H1 (cell line): Measurements from ENCODE around the gene MRPL36. TPM values are rescaled to one million over a fixed set of nuclear protein-coding genes. Genes with fewer than 3 reads are reported as not detected.

Source experiments
- CTCF ChIA-PET: fragments of 300-600 bp; sonication (Branson Sonifier 250); formaldehyde crosslinking; loops from one replicate; lab custom pipeline; 2021; ENCODE audit not compliant: partially characterized antibody; lab: Charles Lee
- POLR2A ChIA-PET: fragments of 300-600 bp; sonication (Branson Sonifier 250); formaldehyde crosslinking; loops from one replicate; lab custom pipeline; 2021; ENCODE audit warnings: inconsistent platforms; ENCODE audit not compliant: partially characterized antibody; lab: Charles Lee
- DNase-seq, 2 experiments: peaks; one replicate each; pipeline versions ENCODE4 v3.0.0 to v3.0.0-alpha.2; 2010 to 2022; ENCODE audit warnings: low spot score in 2 of 2, low read depth in 1 of 2, mixed read lengths in 1 of 2
- FAIRE-seq: peaks from 2 replicates; lab custom pipeline; 2011; peaks lifted over from hg19 to GRCh38; lab: Jason Lieb, UNC
- H2AFZ ChIP-seq: 2 replicates; pipeline ENCODE4 v1.8.1; 2012; ENCODE audit warnings: low read length, inconsistent platforms
- H2AK5ac ChIP-seq: 2 replicates; pipeline ENCODE4 v1.6.1; 2013; ENCODE audit warnings: low read depth, low read length
- H2BK120ac ChIP-seq: replicated peaks from 2 replicates; pipeline ENCODE3; 2013; ENCODE audit warnings: low read depth, low read length, inconsistent platforms
- H2BK12ac ChIP-seq: 2 replicates; pipeline ENCODE4 v1.6.1; 2013; ENCODE audit warnings: low read depth, low read length
- H2BK15ac ChIP-seq: 2 replicates; pipeline ENCODE4 v1.6.1; 2013; ENCODE audit warnings: low read length
- H2BK20ac ChIP-seq: 2 replicates; pipeline ENCODE4 v1.6.1; 2013; ENCODE audit warnings: low read length
- H2BK5ac ChIP-seq: 2 replicates; pipeline ENCODE4 v1.6.1; 2013; ENCODE audit warnings: low read depth, low read length
- H3K14ac ChIP-seq: 2 replicates; pipeline ENCODE4 v1.6.1; 2013; ENCODE audit warnings: inconsistent platforms; ENCODE audit not compliant: insufficient read length
- H3K18ac ChIP-seq: 2 replicates; pipeline ENCODE4 v1.6.1; 2013; ENCODE audit warnings: low read length; ENCODE audit errors: extremely low read depth
- H3K23ac ChIP-seq: 2 replicates; pipeline ENCODE4 v1.6.1; 2013; ENCODE audit warnings: inconsistent platforms; ENCODE audit not compliant: insufficient read length
- H3K23me2 ChIP-seq: 2 replicates; pipeline ENCODE4 v1.6.1; 2013; ENCODE audit warnings: low read depth, low read length
- H3K27ac ChIP-seq: 2 replicates; pipeline ENCODE4 v1.6.1; 2011; ENCODE audit warnings: low read depth, low read length, inconsistent platforms
- H3K27me3 ChIP-seq, 4 experiments: replicated peaks in 1 of 4; 1 replicate in 1 of 4; 2 replicates in 3 of 4; pipeline versions ENCODE4 v1.6.1 to v1.8.1; 2011 to 2013; ENCODE audit warnings: low read length in 3 of 4, mild to moderate bottlenecking in 3 of 4, inconsistent platforms in 2 of 4, mixed read lengths in 2 of 4, moderate library complexity in 1 of 4; ENCODE audit not compliant: control insufficient read depth in 3 of 4, insufficient read depth in 3 of 4; ENCODE audit errors: extremely low read depth in 1 of 4
- H3K36me3 ChIP-seq, 4 experiments: 2 replicates each; pipeline versions ENCODE4 v1.6.1 to v1.8.1; 2011 to 2013; ENCODE audit warnings: mild to moderate bottlenecking in 4 of 4, low read length in 3 of 4, moderate library complexity in 2 of 4, control low read depth in 1 of 4, inconsistent platforms in 1 of 4; ENCODE audit not compliant: insufficient read depth in 4 of 4, control insufficient read depth in 2 of 4
- H3K4ac ChIP-seq: replicated peaks from 2 replicates; pipeline ENCODE3; 2013; ENCODE audit warnings: low read length, low read depth, mixed read lengths, inconsistent platforms; ENCODE audit not compliant: insufficient read length
- H3K4me1 ChIP-seq, 4 experiments: replicated peaks in 1 of 4; 1 replicate in 1 of 4; 2 replicates in 3 of 4; pipeline versions ENCODE4 v1.6.1 to v1.8.1; 2011 to 2013; ENCODE audit warnings: low read length in 3 of 4, inconsistent platforms in 2 of 4, mixed read lengths in 1 of 4; ENCODE audit not compliant: insufficient read depth in 4 of 4, control insufficient read depth in 3 of 4
- H3K4me2 ChIP-seq, 2 experiments: 2 replicates each; pipeline versions ENCODE4 v1.6.1 to v1.8.1; 2011 to 2013; ENCODE audit warnings: low read depth in 2 of 2, low read length in 2 of 2, control low read depth in 1 of 2, inconsistent platforms in 1 of 2, mild to moderate bottlenecking in 1 of 2; ENCODE audit not compliant: insufficient read depth in 1 of 2
- H3K4me3 ChIP-seq, 4 experiments: fragments of 200-600, 300-600 bp in 1 of 4; sonication (generic), shearing (Covaris generic), sonication (Bioruptor Twin) in 1 of 4; 2 replicates each; pipeline versions ENCODE4 v1.5.1 to v1.8.1; 2011 to 2016; ENCODE audit warnings: low read length in 4 of 4, low read depth in 3 of 4, control low read depth in 2 of 4, inconsistent platforms in 2 of 4, mild to moderate bottlenecking in 2 of 4, mixed read lengths in 1 of 4, moderate library complexity in 1 of 4; ENCODE audit not compliant: insufficient read depth in 2 of 4; ENCODE audit errors: extremely low read depth in 1 of 4
- H3K56ac ChIP-seq: replicated peaks from 2 replicates; pipeline ENCODE3; 2013; ENCODE audit warnings: low read depth, mild to moderate bottlenecking, mixed read lengths, low read length, inconsistent platforms; ENCODE audit not compliant: insufficient read length
- H3K79me1 ChIP-seq: 2 replicates; pipeline ENCODE4 v1.6.1; 2013; ENCODE audit warnings: low read depth, low read length, control low read depth
- H3K79me2 ChIP-seq, 2 experiments: 2 replicates each; pipeline versions ENCODE4 v1.6.1 to v1.8.1; 2012 to 2013; ENCODE audit warnings: low read length in 2 of 2, mild to moderate bottlenecking in 2 of 2, inconsistent platforms in 1 of 2; ENCODE audit not compliant: insufficient read depth in 2 of 2, control insufficient read depth in 1 of 2
- H3K9ac ChIP-seq, 4 experiments: replicated peaks in 1 of 4; 1 replicate in 1 of 4; 2 replicates in 3 of 4; pipeline versions ENCODE4 v1.6.1 to v1.8.1; 2011 to 2013; ENCODE audit warnings: low read depth in 3 of 4, low read length in 3 of 4, control low read depth in 2 of 4, mild to moderate bottlenecking in 2 of 4, moderate library complexity in 2 of 4, inconsistent platforms in 1 of 4; ENCODE audit errors: extremely low read depth in 1 of 4
- H3K9me3 ChIP-seq, 2 experiments: 2 replicates each; pipeline versions ENCODE4 v1.6.1 to v1.8.1; 2012 to 2013; ENCODE audit warnings: mild to moderate bottlenecking in 2 of 2, moderate library complexity in 2 of 2, control low read depth in 1 of 2, inconsistent platforms in 1 of 2, low read depth in 1 of 2, low read length in 1 of 2, mixed read lengths in 1 of 2; ENCODE audit not compliant: insufficient read depth in 2 of 2
- H4K20me1 ChIP-seq, 2 experiments: replicated peaks in 1 of 2; 2 replicates each; pipeline versions ENCODE3 to v1.8.1; 2011 to 2013; ENCODE audit warnings: inconsistent platforms in 2 of 2, low read length in 2 of 2, mild to moderate bottlenecking in 1 of 2; ENCODE audit not compliant: insufficient read depth in 2 of 2, control insufficient read depth in 1 of 2
- H4K5ac ChIP-seq: 2 replicates; pipeline ENCODE4 v1.6.1; 2013; ENCODE audit warnings: low read length, low read depth, mixed read lengths, inconsistent platforms; ENCODE audit not compliant: insufficient read length
- H4K8ac ChIP-seq: 2 replicates; pipeline ENCODE4 v1.8.0; 2013; ENCODE audit warnings: mild to moderate bottlenecking, moderate library complexity, low read length, inconsistent platforms; ENCODE audit not compliant: insufficient read depth; ENCODE audit errors: extremely low read depth
- H4K91ac ChIP-seq: replicated peaks from 2 replicates; pipeline ENCODE3; 2013; ENCODE audit warnings: low read length, mixed read lengths, inconsistent platforms; ENCODE audit not compliant: insufficient read length
- BACH1 ChIP-seq: IDR thresholded peaks from 2 replicates; pipeline ENCODE4 v1.6.1; 2012; ENCODE audit warnings: low read length, improper control_type of control experiment
- BCL11A ChIP-seq, 2 experiments: IDR thresholded peaks; one replicate each; pipeline ENCODE4 v1.6.1; 2011; ENCODE audit warnings: low read depth in 2 of 2, low read length in 2 of 2, mild to moderate bottlenecking in 2 of 2
- CBX8 ChIP-seq: fragments of 300-800, 300-1000 bp; sonication (generic); IDR thresholded peaks from 2 replicates; pipeline ENCODE4 v1.7.1; 2016; ENCODE audit warnings: low read depth, low read length, borderline replicate concordance
- CEBPB ChIP-seq: IDR thresholded peaks from 2 replicates; pipeline ENCODE4 v1.6.1; 2012; ENCODE audit warnings: low read depth, low read length
- CREB1 ChIP-seq: IDR thresholded peaks from 2 replicates; pipeline ENCODE4 v1.6.1; 2012; ENCODE audit warnings: inconsistent platforms
- EGR1 ChIP-seq: IDR thresholded peaks from 2 replicates; pipeline ENCODE4 v1.6.1; 2011; ENCODE audit warnings: low read depth, low read length, borderline replicate concordance
- JUND ChIP-seq: IDR thresholded peaks from 2 replicates; pipeline ENCODE4 v1.6.1; 2011; ENCODE audit warnings: mild to moderate bottlenecking, improper control_type of control experiment, low read length
- KDM1A ChIP-seq: fragments of 200-600, 300-600 bp; sonication (generic); IDR thresholded peaks from 2 replicates; pipeline ENCODE4 v1.7.1; 2016; ENCODE audit warnings: mild to moderate bottlenecking, low read length, borderline replicate concordance
- POU5F1 ChIP-seq: IDR thresholded peaks from 2 replicates; pipeline ENCODE4 v1.6.1; 2011; ENCODE audit warnings: low read depth, mild to moderate bottlenecking, low read length, moderate library complexity
- SIRT6 ChIP-seq: IDR thresholded peaks from one replicate; pipeline ENCODE4 v1.7.1; 2012; ENCODE audit warnings: low read length, inconsistent platforms
- SRF ChIP-seq: IDR thresholded peaks from 2 replicates; pipeline ENCODE4 v1.6.1; 2011; ENCODE audit warnings: mild to moderate bottlenecking, low read depth, low read length, moderate library complexity
- SUZ12 ChIP-seq: fragments of 200-600 bp; sonication (generic); IDR thresholded peaks from 2 replicates; pipeline ENCODE4 v1.6.1; 2012; ENCODE audit warnings: mild to moderate bottlenecking, inconsistent platforms, low read length, moderate library complexity, mixed read lengths
- TAF1 ChIP-seq: IDR thresholded peaks from 2 replicates; pipeline ENCODE4 v1.6.1; 2011; ENCODE audit warnings: mild to moderate bottlenecking, low read depth, low read length
- WGBS, 2 experiments: shearing (Covaris generic) in 1 of 2; methylation state at CpG; one replicate each; pipeline versions ENCODE4 v1.1.6 to v1.1.7; 2013 to 2015; ENCODE audit warnings: low lambda C conversion rate in 2 of 2, mixed read lengths in 2 of 2, inconsistent platforms in 1 of 2, low coverage in 1 of 2, missing lambda C conversion rate in 1 of 2; ENCODE audit not compliant: insufficient replicate concordance in 2 of 2, insufficient coverage in 1 of 2, insufficient read length in 1 of 2; ENCODE audit errors: extremely low coverage in 1 of 2, missing lambda C conversion rate in 1 of 2; 5-methylcytosine and 5-hydroxymethylcytosine counted together
- polyA plus RNA-seq, 7 experiments: library from polyadenylated mRNA; depleted of rRNA in 3 of 7; stranded (reverse) in 5 of 7; unstranded in 2 of 7; fragments of >200 nt in 5 of 7; fragments of 200-250 nt in 2 of 7; gene quantifications; 1 replicate in 5 of 7; 2 replicates in 1 of 7; 4 replicates in 1 of 7; pipeline versions ENCODE4 v1.2.1 to v1.2.3, GENCODE V29; 2011 to 2013; ENCODE audit warnings: missing spikeins in 2 of 7, mixed read lengths in 2 of 7
- total RNA-seq: library from RNA; stranded (reverse); fragmentation: NEBNext Ultra II Directional; extraction: Animal tissue kit (Norgen Biotek cat#: 25700); gene quantifications from 2 replicates; pipeline ENCODE4 v1.2.1, GENCODE V29; 2021
- TF ChIP-seq, protein P1 (sequence below): IDR thresholded peaks from 2 replicates; pipeline ENCODE4 v1.6.1; 2012; ENCODE audit warnings: inconsistent platforms

Gene MRPL36
- total and polyA plus RNA-seq, 2 of the 8 experiments (the other 6 are each of a cell fraction or from before 2014, with no cell fraction given), result 56.3 to 81.5 TPM

GRCh38 chr5:1779782-1780613, 19.6 kb downstream of the MRPL36 start:
- Histone ChIP-seq H3K23me2 (no peaks in the 10 kb centered on the region), H3K14ac (no peak overlapping the region), H4K5ac (no peak overlapping the region), H2BK5ac (no peak overlapping the region), H2BK20ac (no peak overlapping the region), H3K27me3 (no peaks in the 10 kb centered on the region), H3K4me2 (no peak overlapping the region), H3K56ac (no peak overlapping the region), H3K9ac (no peak overlapping the region), H4K91ac (no peak overlapping the region), H3K4me3 (no peak overlapping the region), H3K79me2 (no peaks in the 10 kb centered on the region), H2AFZ (no peak overlapping the region), H2BK12ac (no peak overlapping the region), H2BK15ac (no peak overlapping the region), H4K8ac (no peak overlapping the region; the same call in 1 of the 2 replicates), H2BK120ac (no peak overlapping the region), H3K79me1 (no peaks in the 10 kb centered on the region), H3K9me3 (no peaks in the 10 kb centered on the region), H3K18ac (no peak overlapping the region), H3K23ac (no peak overlapping the region), H4K20me1 (peaks cover 0 to 3% of the 10 kb centered on the region in 2 experiments), H3K4ac (no peak overlapping the region), H2AK5ac (no peak overlapping the region), H3K36me3 (no peaks in the 10 kb centered on the region), H3K27ac (no peak overlapping the region), H3K4me1 (no peaks in the 10 kb centered on the region)
- TF ChIP-seq CBX8, result no peak
- TF ChIP-seq, protein P1, sequence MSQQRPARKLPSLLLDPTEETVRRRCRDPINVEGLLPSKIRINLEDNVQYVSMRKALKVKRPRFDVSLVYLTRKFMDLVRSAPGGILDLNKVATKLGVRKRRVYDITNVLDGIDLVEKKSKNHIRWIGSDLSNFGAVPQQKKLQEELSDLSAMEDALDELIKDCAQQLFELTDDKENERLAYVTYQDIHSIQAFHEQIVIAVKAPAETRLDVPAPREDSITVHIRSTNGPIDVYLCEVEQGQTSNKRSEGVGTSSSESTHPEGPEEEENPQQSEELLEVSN, result no peak
- TF ChIP-seq SUZ12, result no peak
- TF ChIP-seq BCL11A (IDR thresholded peaks at IDR 0.05; ENCODE audit: low read depth in 2 of 2, low read length in 2 of 2), result no peak
- TF ChIP-seq JUND, result no peak
- TF ChIP-seq EGR1, result no peak
- TF ChIP-seq BACH1, result no peak
- TF ChIP-seq SIRT6, result no peak
- TF ChIP-seq CREB1, result no peak
- no peak for TF ChIP-seq POU5F1
- TF ChIP-seq CEBPB, result no peak
- TF ChIP-seq KDM1A, result no peak
- no peak for TF ChIP-seq SRF
- no peak for TF ChIP-seq TAF1
- ChIA-PET POLR2A (no interaction called here), CTCF (interaction anchor here (1.1 kb wide), 1 partner anchor 42 kb away, joined by 3 read pairs; no protein-coding TSS in a partner anchor)
- DNase-seq (no peak), FAIRE-seq (no peak)
- WGBS, 2 experiments, result 91% methylated on average over 16 of the region's 20 CpGs; no CpG with 5 or more reads in 1 of the 2 experiments
